ENCODE measurements around the gene TCP10L. TPM values are rescaled to one million over a fixed set of nuclear protein-coding genes. Genes with fewer than 3 reads are reported as not detected.

The TCP10L gene
- total RNA-seq, 1 experiment from 2014 or later = 1.2 TPM

- no peak for ATAC-seq
- peaks cover 32% of the 10 kb centered on the region for H3K9me3 Mint-ChIP-seq
- ChIA-PET CTCF (interaction anchor here (1.3 to 3.9 kb wide), 6 partner anchors 12 to 257 kb away, joined by 3 to 50 read pairs (median 7); no protein-coding TSS in a partner anchor), POLR2A (no interaction called here)
- H3K4me1 Mint-ChIP-seq = peaks cover 50% of the 10 kb centered on the region
- DNase-seq (ENCODE audit: low spot score) = no peak
- H3K27ac Mint-ChIP-seq = peak overlapping the region; percentile 94
- H3K36me3 Mint-ChIP-seq = peaks cover 29% of the 10 kb centered on the region
- no peak overlapping the region for H3K4me3 Mint-ChIP-seq
- no peaks in the 10 kb centered on the region for H3K27me3 Mint-ChIP-seq (ENCODE audit: low read depth)
- TF ChIP-seq CDX4 (CRISPR knock-in tag; IDR thresholded peaks at IDR 0.05; ENCODE audit: borderline replicate concordance) = no peak
- no peak for TF ChIP-seq USF2 (CRISPR knock-in tag; IDR thresholded peaks at IDR 0.05)
- TF ChIP-seq ELF4 (CRISPR knock-in tag; IDR thresholded peaks at IDR 0.05; ENCODE audit: low read depth) = no peak
- no peak for TF ChIP-seq TEAD4 (CRISPR knock-in tag; IDR thresholded peaks at IDR 0.05)
- TF ChIP-seq MAX (CRISPR knock-in tag; IDR thresholded peaks at IDR 0.05) = no peak
- TF ChIP-seq CREB1 (CRISPR knock-in tag; IDR thresholded peaks at IDR 0.05) = no peak
- TF ChIP-seq FOXK1 (CRISPR knock-in tag; IDR thresholded peaks at IDR 0.05) = no peak
- no peak for TF ChIP-seq ZNF671 (CRISPR knock-in tag; IDR thresholded peaks at IDR 0.05)
- TF ChIP-seq IRF1 (CRISPR knock-in tag; IDR thresholded peaks at IDR 0.05) = no peak
- TF ChIP-seq SOX15 (CRISPR knock-in tag; IDR thresholded peaks at IDR 0.05) = no peak
- TF ChIP-seq NFE2L1 (CRISPR knock-in tag; IDR thresholded peaks at IDR 0.05) = no peak
- TF ChIP-seq E2F1 (CRISPR knock-in tag; IDR thresholded peaks at IDR 0.05) = no peak
- TF ChIP-seq ETV6 (CRISPR knock-in tag; IDR thresholded peaks at IDR 0.05) = no peak
- no peak for TF ChIP-seq ZNF416 (CRISPR knock-in tag; IDR thresholded peaks at IDR 0.05)
- TF ChIP-seq PRDM15 (CRISPR knock-in tag; IDR thresholded peaks at IDR 0.05) = no peak
- TF ChIP-seq FOXP1 (CRISPR knock-in tag; IDR thresholded peaks at IDR 0.05; ENCODE audit: borderline replicate concordance) = no peak
- TF ChIP-seq FOXP4 (CRISPR knock-in tag; IDR thresholded peaks at IDR 0.05) = no peak
- no peak for TF ChIP-seq ESRRA (CRISPR knock-in tag; IDR thresholded peaks at IDR 0.05; ENCODE audit: borderline replicate concordance)
- no peak for TF ChIP-seq JAZF1 (CRISPR knock-in tag; IDR thresholded peaks at IDR 0.05)
Observed at GRCh38 chr21:32562915-32563314, 22.4 kb downstream of the TCP10L start.

Data from WTC11 (cell line).